ENCODE data around the gene ADAMTS2. TPM values are rescaled to one million over a fixed set of nuclear protein-coding genes. Genes with fewer than 3 reads are reported as not detected.

The ADAMTS2 gene
- total and polyA plus RNA-seq, 4 donors = 12.5 to 27.1 (median 19.7) TPM

DNA sequence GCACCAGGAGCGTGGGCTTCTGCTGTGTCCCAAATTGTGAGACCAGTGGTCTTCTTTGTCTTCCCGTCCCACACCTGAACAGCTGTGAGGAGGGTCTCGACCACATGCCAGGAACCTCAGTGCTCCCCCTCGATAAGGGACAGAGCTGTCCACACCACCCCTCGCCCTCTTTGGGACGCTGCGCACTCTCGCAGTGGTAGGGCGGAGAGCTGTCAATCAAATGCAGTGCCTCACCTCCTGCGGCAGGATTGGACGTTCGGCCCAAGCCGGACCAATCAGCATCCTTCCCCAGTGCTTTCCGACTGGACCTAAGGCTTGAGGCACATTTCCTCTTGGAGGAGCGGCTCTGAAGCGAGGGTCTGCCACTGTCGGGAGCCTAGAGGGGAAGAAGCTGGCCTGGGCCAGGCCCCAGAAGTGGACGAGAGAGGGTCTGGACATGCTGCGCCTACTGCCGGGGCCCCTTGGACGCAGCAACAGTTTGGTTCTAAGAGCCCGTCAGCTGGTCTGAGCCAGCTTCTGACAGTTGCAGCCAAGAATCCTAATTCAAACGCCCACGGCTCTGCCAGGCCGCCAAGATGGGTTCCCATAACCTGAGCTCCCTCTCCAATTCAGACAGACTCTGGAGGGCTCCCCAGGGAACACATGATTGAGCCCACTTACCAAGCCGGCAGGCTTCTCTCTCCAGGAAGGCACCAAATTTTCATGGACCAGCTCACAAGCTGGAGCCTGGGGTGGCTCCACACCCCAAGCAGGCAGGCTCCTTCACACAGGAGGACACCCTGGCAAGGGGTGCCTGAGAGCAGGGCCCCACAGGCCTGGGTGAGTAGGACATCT lies 28.1 kb upstream of the ADAMTS2 start:
- WGBS (ENCODE audit: insufficient coverage) = 73% methylated on average over 26 of the region's 26 CpGs
- Histone ChIP-seq H3K36me3 (ENCODE audit: control insufficient read depth, insufficient read depth, low read length) (no peaks in the 10 kb centered on the region), H3K4me3 (ENCODE audit: low read depth, low read length) (no peak overlapping the region), H3K4me1 (ENCODE audit: control insufficient read depth, insufficient read depth, low read length) (peaks cover 60% of the 10 kb centered on the region), H3K9me3 (ENCODE audit: control insufficient read depth, insufficient read depth, low read length) (no peaks in the 10 kb centered on the region), H3K27ac (ENCODE audit: low read depth, low read length) (no peak overlapping the region), H3K27me3 (ENCODE audit: control insufficient read depth, insufficient read depth, low read length) (no peaks in the 10 kb centered on the region)
- DNase-seq (ENCODE audit: low read depth in 4 of 6, low spot score in 6 of 6) = no peak

DNA sequence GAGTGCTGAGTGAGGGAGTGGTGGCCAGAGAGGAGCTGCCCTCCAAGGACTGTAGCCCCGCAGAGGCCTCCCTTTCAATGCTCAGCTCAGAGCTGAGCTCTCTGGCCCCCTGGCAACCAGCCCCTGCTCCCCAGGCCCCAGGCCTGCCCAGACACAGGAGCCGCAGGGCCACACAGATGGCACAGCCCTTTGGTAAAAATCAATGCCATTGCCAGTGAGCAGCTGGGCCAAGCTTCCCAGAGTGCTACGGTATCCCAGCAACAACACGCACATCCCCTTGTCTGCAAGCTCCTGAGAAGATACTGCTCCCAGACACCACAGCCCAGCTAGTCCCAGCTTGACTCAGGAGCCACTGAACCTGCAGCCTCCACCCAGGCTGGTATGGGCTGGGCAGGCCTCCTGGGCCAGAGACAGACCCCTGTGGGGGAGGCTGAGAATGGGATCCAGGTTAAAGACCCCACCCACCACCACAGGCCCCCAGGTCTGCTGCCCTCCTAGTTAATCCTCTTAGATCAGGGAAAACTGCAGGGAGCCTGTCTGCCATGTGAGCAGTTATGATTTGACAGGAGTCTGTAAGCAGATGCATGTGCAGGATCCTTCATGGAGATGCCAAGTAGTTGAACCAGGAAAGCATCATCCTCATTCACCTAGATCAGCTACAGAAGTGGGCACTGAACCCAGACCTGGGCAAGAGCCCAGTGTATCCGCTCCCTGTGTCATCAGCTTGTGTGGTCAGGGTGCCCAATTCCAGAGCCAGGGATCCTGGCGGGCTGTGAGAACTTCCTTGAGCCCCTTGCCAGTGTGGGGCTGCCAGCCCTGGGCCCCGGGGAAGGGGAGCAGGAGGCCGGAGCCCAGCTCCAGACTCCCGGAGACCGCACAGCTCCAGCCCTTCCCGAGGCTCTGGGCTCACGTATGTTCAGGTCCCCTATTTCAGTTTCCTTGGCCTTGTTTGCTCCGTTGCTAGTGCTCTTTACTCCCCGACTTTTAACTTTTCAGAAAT lies 26.7 kb upstream of the ADAMTS2 start:
- Histone ChIP-seq H3K27ac (ENCODE audit: low read depth, low read length) (peak overlapping the region; percentile 35), H3K4me3 (ENCODE audit: low read depth, low read length) (no peak overlapping the region), H3K27me3 (ENCODE audit: control insufficient read depth, insufficient read depth, low read length) (no peaks in the 10 kb centered on the region), H3K9me3 (ENCODE audit: control insufficient read depth, insufficient read depth, low read length) (no peaks in the 10 kb centered on the region), H3K36me3 (ENCODE audit: control insufficient read depth, insufficient read depth, low read length) (no peaks in the 10 kb centered on the region), H3K4me1 (ENCODE audit: control insufficient read depth, insufficient read depth, low read length) (peaks cover 71% of the 10 kb centered on the region)
- WGBS (ENCODE audit: insufficient coverage) = 58% methylated on average over 14 of the region's 14 CpGs
- peak in 5 of 6 donors; percentile 61 to 92 (median 70) for DNase-seq (ENCODE audit: low read depth in 4 of 6, low spot score in 6 of 6)

GRCh38 chr5:179371121-179371510 lies 25.9 kb upstream of the ADAMTS2 start:
- Histone ChIP-seq H3K4me1 (ENCODE audit: control insufficient read depth, insufficient read depth, low read length) (peaks cover 71% of the 10 kb centered on the region), H3K27ac (ENCODE audit: low read depth, low read length) (no peak overlapping the region), H3K27me3 (ENCODE audit: control insufficient read depth, insufficient read depth, low read length) (no peaks in the 10 kb centered on the region), H3K4me3 (ENCODE audit: low read depth, low read length) (no peak overlapping the region), H3K36me3 (ENCODE audit: control insufficient read depth, insufficient read depth, low read length) (no peaks in the 10 kb centered on the region), H3K9me3 (ENCODE audit: control insufficient read depth, insufficient read depth, low read length) (no peaks in the 10 kb centered on the region)
- no peak for DNase-seq (ENCODE audit: low read depth in 4 of 6, low spot score in 6 of 6)
- WGBS (ENCODE audit: insufficient coverage) = 75% methylated on average over 3 of the region's 5 CpGs

DNA sequence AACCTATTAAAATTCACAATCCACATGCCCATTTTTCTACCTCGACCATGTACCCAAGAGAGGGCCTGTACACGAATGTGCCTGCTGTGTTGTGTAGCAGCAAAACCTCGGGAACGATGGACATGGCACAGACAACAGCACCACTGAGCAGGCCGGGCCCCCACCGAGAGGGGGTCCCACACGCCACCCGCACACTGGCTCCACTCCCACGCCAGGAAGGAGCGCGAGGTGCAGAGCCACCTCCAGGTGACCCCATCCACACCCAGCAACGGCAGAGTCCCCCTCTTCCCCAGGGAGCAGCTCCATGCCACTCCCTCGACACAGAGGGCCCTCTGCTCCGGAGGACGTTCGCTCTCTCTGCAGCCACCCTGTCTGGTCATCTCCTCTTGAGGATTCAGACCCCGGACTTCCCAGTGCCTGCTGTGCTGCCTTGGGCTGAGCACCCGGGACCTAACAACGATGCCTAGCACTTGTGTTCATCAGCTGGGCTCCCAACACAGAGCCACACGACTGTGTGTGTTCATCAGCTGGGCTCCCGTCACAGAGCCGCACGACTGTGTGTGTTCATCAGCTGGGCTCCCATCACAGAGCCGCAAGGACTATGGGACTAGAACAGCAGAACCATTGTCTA lies 25.3 kb upstream of the ADAMTS2 start:
- Histone ChIP-seq H3K9me3 (ENCODE audit: control insufficient read depth, insufficient read depth, low read length) (no peaks in the 10 kb centered on the region), H3K27me3 (ENCODE audit: control insufficient read depth, insufficient read depth, low read length) (no peaks in the 10 kb centered on the region), H3K36me3 (ENCODE audit: control insufficient read depth, insufficient read depth, low read length) (no peaks in the 10 kb centered on the region), H3K4me3 (ENCODE audit: low read depth, low read length) (no peak overlapping the region), H3K27ac (ENCODE audit: low read depth, low read length) (no peak overlapping the region), H3K4me1 (ENCODE audit: control insufficient read depth, insufficient read depth, low read length) (peaks cover 71% of the 10 kb centered on the region)
- 68% methylated on average over 21 of the region's 24 CpGs for WGBS (ENCODE audit: insufficient coverage)
- peak in 2 of 6 donors; percentile 46 to 56 for DNase-seq (ENCODE audit: low read depth in 4 of 6, low spot score in 6 of 6)

GRCh38 chr5:179369530-179369884 lies 24.2 kb upstream of the ADAMTS2 start:
- no peak overlapping the region for H3K27ac ChIP-seq (ENCODE audit: low read depth, low read length)
- H3K4me3 ChIP-seq (ENCODE audit: low read depth, low read length) = no peak overlapping the region
- no peaks in the 10 kb centered on the region for H3K9me3 ChIP-seq (ENCODE audit: control insufficient read depth, insufficient read depth, low read length)
- 81% methylated on average over 5 of the region's 6 CpGs for WGBS (ENCODE audit: insufficient coverage)
- H3K36me3 ChIP-seq (ENCODE audit: control insufficient read depth, insufficient read depth, low read length) = no peaks in the 10 kb centered on the region
- peaks cover 71% of the 10 kb centered on the region for H3K4me1 ChIP-seq (ENCODE audit: control insufficient read depth, insufficient read depth, low read length)
- DNase-seq (ENCODE audit: low read depth in 4 of 6, low spot score in 6 of 6) = no peak
- no peaks in the 10 kb centered on the region for H3K27me3 ChIP-seq (ENCODE audit: control insufficient read depth, insufficient read depth, low read length)

GRCh38 chr5:179368806-179369529 lies 23.7 kb upstream of the ADAMTS2 start:
- H3K27ac ChIP-seq (ENCODE audit: low read depth, low read length) = no peak overlapping the region

GRCh38 chr5:179368126-179368805 lies 23.0 kb upstream of the ADAMTS2 start:
- H3K4me1 ChIP-seq (ENCODE audit: control insufficient read depth, insufficient read depth, low read length) = peaks cover 61% of the 10 kb centered on the region
- H3K27me3 ChIP-seq (ENCODE audit: control insufficient read depth, insufficient read depth, low read length) = no peaks in the 10 kb centered on the region
- 76% methylated on average over 12 of the region's 18 CpGs for WGBS (ENCODE audit: insufficient coverage)
- DNase-seq (ENCODE audit: low read depth in 4 of 6, low spot score in 6 of 6) = no peak
- H3K27ac ChIP-seq (ENCODE audit: low read depth, low read length) = no peak overlapping the region
- no peaks in the 10 kb centered on the region for H3K36me3 ChIP-seq (ENCODE audit: control insufficient read depth, insufficient read depth, low read length)
- no peak overlapping the region for H3K4me3 ChIP-seq (ENCODE audit: low read depth, low read length)
- no peaks in the 10 kb centered on the region for H3K9me3 ChIP-seq (ENCODE audit: control insufficient read depth, insufficient read depth, low read length)

More at GRCh38 chr5:179368806-179369529, 23.7 kb upstream of the ADAMTS2 start:
- 84% methylated on average over 17 of the region's 17 CpGs for WGBS (ENCODE audit: insufficient coverage)
- Histone ChIP-seq H3K4me3 (ENCODE audit: low read depth, low read length) (no peak overlapping the region), H3K4me1 (ENCODE audit: control insufficient read depth, insufficient read depth, low read length) (peaks cover 68% of the 10 kb centered on the region), H3K9me3 (ENCODE audit: control insufficient read depth, insufficient read depth, low read length) (no peaks in the 10 kb centered on the region), H3K36me3 (ENCODE audit: control insufficient read depth, insufficient read depth, low read length) (no peaks in the 10 kb centered on the region), H3K27me3 (ENCODE audit: control insufficient read depth, insufficient read depth, low read length) (no peaks in the 10 kb centered on the region)
- no peak for DNase-seq (ENCODE audit: low read depth in 4 of 6, low spot score in 6 of 6)

DNA sequence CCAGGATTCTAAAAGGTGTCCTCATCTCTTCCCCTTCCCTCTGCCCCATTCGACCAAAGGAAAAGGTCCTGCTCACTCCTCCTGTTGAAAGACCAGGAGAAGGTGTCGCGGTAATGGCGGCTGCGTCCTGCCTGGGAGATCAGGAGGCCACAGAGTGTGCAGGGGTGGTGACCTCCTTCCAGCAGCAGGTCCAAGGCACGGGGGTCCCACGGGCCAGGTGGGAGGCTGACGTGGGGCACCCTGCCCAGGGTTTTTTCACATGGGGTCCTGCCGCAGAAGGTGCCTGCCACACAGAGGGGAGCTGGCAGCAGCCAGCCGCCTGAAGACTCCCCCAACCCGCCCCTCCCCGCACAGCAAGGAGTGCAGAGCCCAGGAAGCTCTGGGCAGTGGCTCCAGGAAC lies 22.2 kb upstream of the ADAMTS2 start:
- Histone ChIP-seq H3K27ac (ENCODE audit: low read depth, low read length) (no peak overlapping the region), H3K27me3 (ENCODE audit: control insufficient read depth, insufficient read depth, low read length) (no peaks in the 10 kb centered on the region), H3K36me3 (ENCODE audit: control insufficient read depth, insufficient read depth, low read length) (no peaks in the 10 kb centered on the region), H3K4me3 (ENCODE audit: low read depth, low read length) (no peak overlapping the region), H3K4me1 (ENCODE audit: control insufficient read depth, insufficient read depth, low read length) (peaks cover 53% of the 10 kb centered on the region), H3K9me3 (ENCODE audit: control insufficient read depth, insufficient read depth, low read length) (no peaks in the 10 kb centered on the region)
- DNase-seq (ENCODE audit: low read depth in 4 of 6, low spot score in 6 of 6) = no peak
- 92% methylated on average over 12 of the region's 12 CpGs for WGBS (ENCODE audit: insufficient coverage)

All from spinal cord (tissue), 10 donors.